Measurements from ENCODE around the gene INPP5F. TPM values are rescaled to one million over a fixed set of nuclear protein-coding genes. Genes with fewer than 3 reads are reported as not detected.

The INPP5F gene
- total and polyA plus RNA-seq, 11 donors = 3.0 to 9.9 (median 6.4) TPM

GRCh38 chr10:119871881-119872609, 146.2 kb downstream of the INPP5F start:
- Histone ChIP-seq H3K27ac (peak overlapping the region; percentile 77 to 98 (median 93)), H3K36me3 (no peaks in the 10 kb centered on the region), H3K9me3 (no peaks in the 10 kb centered on the region), H3K4me3 (peak overlapping the region; percentile 70 to 95 (median 82)), H3K27me3 (no peaks in the 10 kb centered on the region), H3K4me1 (peaks cover 4 to 54% (median 20%) of the 10 kb centered on the region in 12 donors)
- intact Hi-C loops (cut with DNase I) = loop anchor here in 4 of 10 donors (5.0 kb wide), 4 partner anchors 145 to 275 kb away; partner anchors contain the start of genes BAG3 (in 1 of the 4), INPP5F (in 1 of the 4) and TIAL1 (in 1 of the 4)
- DNase-seq (peak; percentile 53 to 73 (median 59)), ATAC-seq (peak in 3 of 4 donors; percentile 12 to 42 (median 34))
- TF ChIP-seq CTCF (IDR thresholded peaks at IDR 0.05) (no peak), POLR2A (IDR thresholded peaks at IDR 0.05) (no peak)
- 0 to 1% (median 0%) methylated on average over 12 to 56 of the region's 56 CpGs for WGBS, 4 donors

GRCh38 chr10:119872610-119872859, 146.7 kb downstream of the INPP5F start, which contains the start of gene MCMBP:
Gene MCMBP (minus strand): TSS chr10:119872843. CDS start chr10:119872584, 259 bp downstream.
- WGBS, 4 donors = 0 to 1% (median 0%) methylated on average over 11 to 42 of the region's 42 CpGs
- Histone ChIP-seq H3K27ac (peak within 1 kb of the TSS; percentile 80 to 98 (median 93)), H3K4me3 (peak within 1 kb of the TSS; percentile 70 to 95 (median 82)), H3K4me1 (peaks cover 4 to 50% (median 20%) of the 10 kb centered on the region in 12 donors), H3K36me3 (no peaks in the 10 kb centered on the region), H3K9me3 (no peaks in the 10 kb centered on the region), H3K27me3 (no peaks in the 10 kb centered on the region)
- intact Hi-C loops (cut with DNase I) = loop anchor here in 4 of 10 donors (5.0 kb wide), 4 partner anchors 145 to 275 kb away; partner anchors contain the start of genes BAG3 (in 1 of the 4), INPP5F (in 1 of the 4) and TIAL1 (in 1 of the 4)
- ATAC-seq (no peak), DNase-seq (no peak)
- TF ChIP-seq POLR2A (IDR thresholded peaks at IDR 0.05) (peak in 1 of 2 donors; percentile 84), CTCF (IDR thresholded peaks at IDR 0.05) (no peak)

- intact Hi-C loops (cut with DNase I) = loop anchor here in 8 of 10 donors (1.0 to 5.0 kb wide), 5 partner anchors 19 to 276 kb away; partner anchors contain the start of genes SEC23IP (in 6 of the 8), BAG3 (in 1 of the 8), INPP5F (in 1 of the 8) and TIAL1 (in 1 of the 8)
- peak in 1 of 2 donors; percentile 71 for TF ChIP-seq POLR2A (IDR thresholded peaks at IDR 0.05)
- peak in 1 of 12 donors; percentile 3 for TF ChIP-seq CTCF (IDR thresholded peaks at IDR 0.05)
- H3K36me3 ChIP-seq = no peaks in the 10 kb centered on the region
These were observed 147.2 kb downstream of the INPP5F start for GRCh38 chr10:119872860-119873681.

More at GRCh38 chr10:119872860-119873681, 147.2 kb downstream of the INPP5F start:
- Histone ChIP-seq H3K4me1 (peaks cover 4 to 45% (median 20%) of the 10 kb centered on the region in 12 donors), H3K27me3 (no peaks in the 10 kb centered on the region), H3K4me3 (peak overlapping the region; percentile 70 to 95 (median 82)), H3K27ac (peak overlapping the region; percentile 80 to 98 (median 93)), H3K9me3 (no peaks in the 10 kb centered on the region)
- ATAC-seq (peak; percentile 93 to 98 (median 98)), DNase-seq (peak; percentile 90 to 96 (median 93))
- WGBS, 4 donors = 0 to 1% (median 0%) methylated on average over 25 to 75 of the region's 75 CpGs

Measured in heart left ventricle (tissue), 16 donors.